Right ventricle myocardium superior (tissue), 1 donor: ENCODE results near the gene CTBP1. TPM values are rescaled to one million over a fixed set of nuclear protein-coding genes. Genes with fewer than 3 reads are reported as not detected.

ENCODE experiments used
- ATAC-seq: fragments of 200-7000 bp; cut with Tn5 transposase; one replicate; pipeline ENCODE4 v1.9.1; 2020; ENCODE audit warnings: mild to moderate bottlenecking; ENCODE audit not compliant: poor library complexity
- DNase-seq: peaks from one replicate; pipeline ENCODE4 v3.0.0-alpha.2; 2020
- intact Hi-C: fragments of 100-400 bp; cut with DNase I; formaldehyde crosslinking; loops from one replicate; pipeline ENCODE4 v1.11.2; 2022
- total RNA-seq: library from RNA; stranded (reverse); fragmentation: NEBNext Ultra II Directional; extraction: Animal tissue kit (Norgen Biotek cat#: 25700); gene quantifications from one replicate; pipeline ENCODE4 v1.2.1, GENCODE V29; 2021
- donor health status: DM: no; HTN: yes; CAD: no; lungs with severe emphysema.

The CTBP1 gene
- total RNA-seq, 1 donor from 2014 or later = 133 TPM

DNA sequence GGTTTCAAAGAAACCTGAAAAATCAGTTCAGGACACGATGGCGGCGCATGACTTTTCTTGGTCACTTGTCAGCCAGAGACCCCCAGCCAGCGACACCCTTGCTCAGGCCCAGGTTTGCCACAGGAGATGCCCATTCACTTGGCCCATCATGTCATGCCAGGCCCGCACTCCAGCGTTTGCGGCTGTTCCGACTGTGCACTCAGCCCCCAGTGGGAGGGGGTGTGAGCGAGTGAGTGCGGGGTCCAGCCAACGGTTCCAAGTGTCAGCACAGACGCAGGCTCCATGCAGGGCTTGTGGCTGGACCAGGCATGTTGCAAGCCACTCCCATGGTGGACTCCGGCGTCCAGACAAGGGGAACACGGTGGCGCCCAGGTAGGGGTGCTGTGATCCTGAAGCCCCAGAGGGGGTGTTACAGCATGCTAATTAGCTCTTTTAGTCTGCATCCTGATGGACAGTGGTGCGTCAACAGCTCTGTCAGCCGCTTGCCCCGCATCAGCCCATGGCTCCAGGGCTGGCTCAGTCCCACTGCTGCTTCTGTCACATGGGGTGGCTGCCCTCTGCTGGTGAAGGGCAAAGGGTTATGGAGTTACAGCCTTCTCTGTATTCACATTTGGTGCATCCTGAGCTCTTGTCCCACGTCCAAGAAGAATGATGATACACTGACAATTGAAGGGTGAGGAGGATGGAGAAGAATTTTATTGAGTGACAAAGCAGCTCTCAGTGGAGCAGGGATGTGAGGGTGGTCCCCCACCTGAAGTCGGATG, 37.0 kb upstream of the CTBP1 start:
- no peak for ATAC-seq
- intact Hi-C loops = no loop called here
- no peak for DNase-seq

DNA sequence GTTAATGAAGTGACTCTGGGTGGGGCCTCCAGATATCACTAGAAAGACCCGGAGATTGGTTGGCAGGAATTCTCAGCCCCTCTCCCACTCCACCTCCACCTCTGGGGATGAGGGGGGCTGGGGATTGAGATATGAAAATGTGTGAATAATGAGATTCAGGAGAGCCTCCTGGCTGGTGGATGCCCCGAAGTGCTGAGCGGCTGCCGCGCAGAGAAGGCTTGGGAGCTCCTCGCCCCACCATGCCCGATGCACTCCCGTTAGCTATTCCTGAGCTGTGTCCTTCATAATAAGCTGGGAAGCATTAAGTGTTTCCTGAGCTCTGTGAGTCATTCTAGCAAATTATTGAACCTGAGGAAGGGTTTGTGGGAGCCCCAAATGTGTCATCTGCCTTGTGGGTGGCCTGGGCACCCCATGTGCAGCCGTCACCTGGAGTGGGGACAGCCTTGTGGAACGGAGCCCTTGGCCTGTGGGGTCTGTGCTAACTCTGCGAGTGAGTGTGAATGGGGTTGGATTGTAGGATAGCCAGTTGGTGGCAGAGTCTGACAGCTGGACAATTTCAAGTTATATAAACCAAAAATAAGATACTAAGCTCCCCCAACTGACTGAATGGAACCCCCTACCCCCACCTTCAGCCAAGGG, 36.3 kb upstream of the CTBP1 start:
- no peak for ATAC-seq
- no peak for DNase-seq
- intact Hi-C loops = no loop called here

DNA sequence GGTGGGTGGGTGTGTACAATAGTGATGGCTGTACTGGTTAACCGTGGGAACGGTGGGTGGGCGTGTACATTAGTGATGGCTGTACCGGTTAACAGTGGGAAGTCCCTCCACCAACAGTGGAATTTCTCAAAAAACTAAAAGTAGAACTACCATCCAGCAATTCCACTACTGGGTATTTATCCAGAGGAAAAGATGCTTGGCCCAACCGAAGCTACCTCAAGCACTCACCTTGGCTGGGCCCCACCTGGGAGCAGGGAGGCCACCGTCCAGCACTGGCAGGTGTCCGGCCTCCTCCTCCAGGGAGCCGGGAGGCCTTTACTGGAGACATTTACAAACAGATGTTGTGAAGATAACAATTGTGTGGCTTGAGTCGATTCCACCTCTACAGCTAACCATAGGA, 34.8 kb upstream of the CTBP1 start:
- ATAC-seq (no peak), DNase-seq (no peak)
- intact Hi-C loops = no loop called here

DNA sequence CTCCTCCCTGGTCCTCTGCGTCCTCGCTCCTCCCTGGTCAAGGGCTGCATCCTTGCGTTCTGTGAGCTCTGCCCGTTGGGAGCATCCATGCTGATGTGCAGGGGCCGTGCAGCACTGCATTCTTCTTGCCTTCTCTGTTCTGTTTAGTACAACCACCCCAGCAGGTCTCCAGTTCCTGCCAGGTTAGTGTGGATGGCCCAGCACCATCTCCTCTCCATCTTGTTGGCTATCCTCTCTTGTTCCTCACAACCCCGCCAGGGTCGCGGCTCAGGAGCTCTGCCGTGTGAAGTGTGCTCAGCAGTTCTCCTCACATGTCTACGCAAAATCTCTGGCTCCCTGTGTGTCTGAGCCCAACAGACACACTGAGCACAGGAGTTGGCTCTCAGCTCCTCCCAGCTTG, 30.3 kb upstream of the CTBP1 start:
- no peak for ATAC-seq
- no peak for DNase-seq
- intact Hi-C loops = no loop called here

DNA sequence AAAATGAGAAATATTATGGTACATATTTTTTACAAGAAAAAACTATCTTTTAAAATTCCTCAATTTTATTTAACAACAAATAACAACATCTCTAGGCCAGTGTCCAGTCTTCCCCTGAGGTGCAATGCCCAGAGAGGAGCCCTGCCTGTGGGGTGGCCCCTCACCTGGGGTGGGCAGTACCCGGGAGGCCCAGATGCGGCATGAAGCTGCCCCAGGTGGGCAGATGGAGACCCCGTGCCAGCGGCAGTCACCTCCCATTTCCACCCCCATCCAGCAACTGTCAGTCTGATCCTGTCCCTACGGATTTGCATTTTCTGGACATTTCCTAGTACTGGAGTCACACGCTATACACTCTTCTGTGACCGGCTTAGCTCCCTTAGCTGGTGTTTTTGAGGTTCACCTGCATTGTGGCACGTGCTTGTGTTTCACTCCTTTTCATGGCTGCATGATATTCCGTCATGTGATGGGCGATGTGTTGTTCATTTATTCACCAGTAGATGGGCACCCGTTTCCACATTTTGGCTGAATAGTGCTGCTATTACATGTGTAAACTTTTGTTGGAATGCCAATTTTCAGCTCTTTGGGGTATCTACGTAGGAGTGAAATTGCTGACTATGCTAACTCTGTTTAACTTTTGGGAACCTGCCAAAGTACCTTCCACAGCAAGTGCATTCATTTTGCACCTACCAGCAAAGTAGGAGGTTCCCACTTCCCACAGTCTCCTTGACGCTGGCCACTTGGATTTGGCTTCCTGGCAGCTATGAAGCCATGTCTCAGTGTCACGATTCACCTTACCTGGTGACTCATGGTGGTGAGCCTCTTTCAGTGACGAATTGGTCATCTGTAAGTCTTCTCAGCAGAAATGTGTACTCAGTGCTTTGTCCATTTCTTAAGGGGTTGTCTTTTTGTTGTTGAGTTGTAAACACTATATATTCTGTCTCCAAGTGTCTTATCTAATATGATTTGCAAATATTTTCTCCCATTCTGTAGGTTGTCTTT, 29.0 kb upstream of the CTBP1 start:
- no peak for DNase-seq
- ATAC-seq = no peak
- intact Hi-C loops = no loop called here

DNA sequence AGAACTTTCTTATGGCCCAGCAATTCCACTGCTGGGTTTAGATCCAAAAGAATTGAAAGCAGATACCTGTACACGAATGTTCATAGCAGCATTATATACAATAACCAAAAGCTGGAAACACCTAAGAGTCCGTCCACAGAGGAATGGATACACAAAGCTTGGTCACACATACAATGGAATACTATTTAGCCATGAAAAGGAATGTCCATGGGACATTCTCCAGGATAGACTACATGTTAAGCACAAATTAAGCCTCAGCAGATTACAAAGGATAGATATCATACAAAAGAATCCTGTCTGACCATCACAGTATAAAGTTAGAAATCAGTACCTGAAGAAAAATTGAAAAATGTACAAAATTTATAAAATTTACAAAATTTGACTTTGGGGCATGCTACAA, 28.1 kb upstream of the CTBP1 start:
- no peak for ATAC-seq
- no peak for DNase-seq
- intact Hi-C loops = no loop called here

DNA sequence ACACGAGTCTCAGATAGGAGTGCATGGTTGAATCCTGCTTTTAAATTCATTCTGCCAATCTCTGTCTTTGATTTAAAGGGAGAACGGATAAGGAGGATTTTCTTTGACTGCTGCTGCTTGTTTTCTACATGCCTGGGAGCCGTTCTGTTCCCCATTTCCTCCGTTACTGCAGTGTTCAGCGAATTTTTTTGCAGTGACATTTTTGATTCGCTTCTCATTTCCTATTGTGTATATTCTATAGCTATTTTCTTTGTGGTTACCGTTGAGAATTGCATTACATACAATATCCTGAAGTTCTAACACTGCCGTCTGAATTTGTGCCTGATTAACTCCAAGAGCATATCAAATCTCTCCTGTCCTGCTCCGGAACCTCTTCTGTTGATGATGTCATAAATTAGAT, 25.9 kb upstream of the CTBP1 start:
- DNase-seq (no peak), ATAC-seq (no peak)
- intact Hi-C loops = no loop called here

DNA sequence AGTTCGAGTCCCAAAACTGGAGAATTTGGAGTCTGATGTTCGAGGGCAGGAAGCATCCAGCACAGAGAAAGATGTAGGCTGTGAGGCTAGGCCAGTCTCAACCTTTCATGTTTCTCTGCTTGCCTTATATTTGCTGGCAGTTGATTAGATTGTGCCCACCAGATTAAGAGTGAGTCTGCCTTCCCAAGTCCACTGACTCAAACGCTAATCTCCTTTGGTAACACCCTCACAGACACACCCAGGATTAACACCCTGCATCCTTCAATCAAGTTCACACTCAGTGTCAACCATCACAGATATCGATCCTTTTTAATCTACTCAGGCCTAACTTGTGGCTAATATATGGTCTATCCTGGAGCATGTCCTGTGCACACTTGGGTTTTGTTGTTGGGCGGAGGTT, 22.8 kb upstream of the CTBP1 start:
- DNase-seq = no peak
- intact Hi-C loops = no loop called here

DNA sequence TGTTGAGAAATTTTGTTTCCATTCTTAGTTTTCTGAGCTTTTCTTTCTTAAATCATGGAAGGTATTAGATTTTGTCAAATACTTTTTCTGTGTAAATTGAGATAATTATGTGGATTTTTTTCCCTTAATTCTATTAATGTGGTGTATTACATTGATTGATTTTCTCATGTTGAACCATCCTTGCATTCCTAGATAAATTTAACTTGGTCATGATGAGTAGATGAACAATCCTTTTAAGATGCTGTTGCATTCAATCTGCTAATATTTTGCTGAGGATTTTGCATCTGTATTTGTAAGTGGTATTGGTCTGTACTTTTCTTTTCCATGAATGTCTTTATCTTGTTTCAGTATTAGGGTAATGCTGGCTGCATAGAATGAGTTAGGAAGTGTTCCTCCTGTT, 20.3 kb upstream of the CTBP1 start:
- DNase-seq = no peak
- intact Hi-C loops = loop anchor here (5.0 kb wide), 2 partner anchors 102 to 137 kb away; no protein-coding TSS in a partner anchor
- ATAC-seq = no peak

More for the DNA sequence above, 22.8 kb upstream of the CTBP1 start:
- ATAC-seq = no peak

DNA sequence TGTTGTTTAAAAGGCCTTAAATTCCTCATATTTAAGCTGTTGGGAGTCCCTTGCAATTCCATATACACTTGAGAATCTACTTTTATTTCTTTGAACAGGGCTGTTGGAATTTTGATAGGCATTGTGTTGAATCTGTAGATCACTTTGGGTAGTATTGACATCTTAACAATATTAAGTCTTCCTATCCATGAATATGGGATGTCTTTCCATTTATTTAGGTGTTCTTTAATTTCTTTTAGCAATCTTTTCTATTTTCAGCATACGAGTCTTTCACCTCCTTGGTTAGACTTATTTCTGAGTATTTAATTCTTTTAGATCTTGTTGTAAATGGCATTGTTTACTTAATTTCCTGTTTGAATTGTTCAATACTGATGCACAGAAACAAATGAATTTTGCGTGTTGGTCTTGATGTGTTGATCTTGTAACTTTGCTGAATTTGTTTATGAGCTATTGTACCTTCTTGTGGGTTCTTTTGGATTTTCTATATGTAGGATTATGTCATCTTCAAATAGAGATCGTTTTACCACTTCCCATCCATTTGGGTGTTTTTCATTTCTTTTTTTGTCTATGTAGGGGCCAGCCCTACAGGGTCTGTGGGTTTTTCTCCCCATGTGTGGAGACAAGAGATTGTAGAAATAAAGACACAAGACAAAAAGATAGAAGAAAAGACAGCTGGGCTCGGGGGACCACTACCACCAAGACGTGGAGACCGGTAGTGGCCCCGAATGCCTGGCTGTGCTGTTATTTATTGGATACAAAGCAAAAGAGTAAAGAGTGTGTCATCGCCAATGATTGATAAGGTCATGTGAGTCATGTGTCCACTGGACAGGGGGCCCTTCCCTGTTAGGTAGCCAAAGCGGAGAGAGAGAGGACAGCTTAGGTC, 18.2 kb upstream of the CTBP1 start:
- no peak for DNase-seq
- no peak for ATAC-seq
- intact Hi-C loops = loop anchor here (5.0 kb wide), 2 partner anchors 100 to 135 kb away; no protein-coding TSS in a partner anchor

DNA sequence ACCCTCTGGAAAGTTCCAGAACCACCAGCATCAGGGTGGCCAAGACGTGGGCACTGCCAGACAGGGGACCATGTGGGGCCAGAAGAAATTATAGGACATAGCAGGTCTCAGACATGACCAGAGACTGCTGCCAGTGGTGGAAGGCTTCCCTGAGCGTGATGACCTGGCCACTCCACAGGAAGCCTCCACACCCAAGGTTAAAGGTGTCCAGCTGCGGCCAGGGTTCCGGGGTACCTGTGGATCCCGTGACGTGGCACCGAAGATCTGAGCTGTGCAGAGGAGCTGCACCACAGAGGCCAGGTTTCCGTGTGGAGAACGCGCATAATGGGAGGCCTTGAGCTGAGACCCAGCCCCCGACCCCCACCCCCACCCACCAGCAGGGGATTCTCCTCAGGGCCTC, 16.4 kb upstream of the CTBP1 start:
- ATAC-seq = no peak
- DNase-seq = no peak
- intact Hi-C loops = loop anchor here (5.0 kb wide), 2 partner anchors 98 to 133 kb away; no protein-coding TSS in a partner anchor

DNA sequence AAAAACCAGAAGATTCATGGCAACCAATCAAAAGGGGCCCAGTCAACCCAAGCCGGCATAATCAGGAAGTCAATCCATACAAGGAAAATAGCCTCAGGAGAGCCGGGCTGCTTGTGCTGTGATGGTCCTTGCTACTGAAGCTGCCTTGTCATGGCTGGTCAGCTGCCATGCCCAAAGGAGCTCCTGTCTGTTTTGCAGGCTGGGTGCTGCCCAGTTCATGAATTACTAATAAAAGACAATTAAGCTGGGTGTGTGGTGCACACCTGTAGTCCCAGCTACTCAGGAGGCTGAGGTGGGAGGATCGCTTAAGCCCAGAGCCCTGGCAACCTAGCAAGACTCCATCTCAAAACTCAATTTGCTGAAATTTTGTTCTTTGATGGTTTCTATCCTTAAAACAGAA, 16.0 kb upstream of the CTBP1 start:
- intact Hi-C loops = loop anchor here (5.0 kb wide), 2 partner anchors 98 to 133 kb away; no protein-coding TSS in a partner anchor
- DNase-seq (no peak), ATAC-seq (no peak)

DNA sequence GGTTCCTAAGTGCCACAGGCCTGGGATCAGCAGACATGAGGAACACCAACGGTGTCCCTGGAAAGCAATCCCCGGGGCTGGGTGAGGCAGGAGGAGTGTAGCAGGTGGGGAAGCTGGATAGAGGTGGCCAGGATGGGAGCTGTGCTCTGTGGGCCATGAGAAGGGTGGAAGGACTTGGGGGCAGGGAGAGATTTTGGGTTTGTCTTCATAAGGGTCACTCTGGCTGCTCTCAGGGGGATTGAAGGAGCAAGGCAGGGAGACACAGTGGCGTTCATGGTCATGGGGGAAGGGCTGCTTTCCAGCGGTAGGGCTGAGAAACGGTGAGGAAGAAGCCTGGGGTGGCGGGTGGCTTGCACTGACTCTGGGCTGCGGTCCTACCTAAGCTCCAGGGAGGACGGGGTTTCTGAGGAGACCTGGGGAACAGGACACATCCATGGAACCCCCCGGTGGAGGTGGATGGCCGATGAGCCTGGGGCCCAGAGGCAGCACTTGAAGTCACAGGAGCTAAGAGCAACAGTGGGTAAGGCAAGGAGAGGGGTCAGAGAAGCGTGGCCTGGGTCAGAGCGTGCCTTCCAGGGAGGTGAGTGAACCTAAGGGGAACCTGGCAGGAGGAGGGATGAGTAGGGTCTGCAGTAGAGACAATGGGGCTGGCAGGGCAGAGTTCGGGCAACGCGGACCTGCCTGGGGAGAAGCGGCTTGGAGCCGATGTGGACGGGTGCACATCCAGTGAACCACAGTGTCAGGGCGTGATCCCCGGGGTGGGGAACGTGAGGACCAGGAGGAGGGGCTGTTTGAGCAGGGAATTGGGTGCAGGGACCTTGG, 12.4 kb upstream of the CTBP1 start:
- no peak for DNase-seq
- no peak for ATAC-seq
- intact Hi-C loops = no loop called here

DNA sequence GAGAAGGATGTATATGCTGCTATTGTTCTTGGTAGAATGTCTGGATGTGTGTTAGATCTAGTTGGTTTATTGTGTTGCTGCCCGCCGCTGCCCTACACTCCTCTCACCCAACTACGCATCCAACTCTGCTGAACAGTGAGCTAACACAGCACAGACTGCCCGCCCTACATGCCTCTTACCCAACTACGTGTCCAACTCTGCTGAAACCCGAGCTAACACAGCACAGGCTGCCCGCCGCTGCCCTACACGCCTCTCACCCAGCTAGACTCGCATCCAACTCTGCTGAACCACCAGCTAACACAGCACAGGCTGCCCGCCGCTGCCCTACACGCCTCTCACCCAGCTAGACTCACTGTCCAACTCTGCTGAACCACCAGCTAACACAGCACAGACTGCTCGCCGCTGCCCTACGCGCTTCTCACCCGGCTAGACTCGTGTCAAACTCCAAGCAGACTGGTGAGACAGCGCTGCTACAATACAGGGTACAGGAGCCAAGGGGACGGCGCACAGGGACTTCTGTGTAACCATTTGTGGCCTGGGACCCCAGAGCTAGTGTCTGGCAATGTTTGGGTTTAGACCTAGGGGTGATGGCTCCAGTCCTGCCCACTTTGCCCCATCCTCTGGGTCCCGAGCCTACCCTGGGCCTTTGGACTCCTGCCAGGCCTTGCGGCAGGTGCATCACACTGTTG, 11.6 kb upstream of the CTBP1 start:
- DNase-seq (no peak), ATAC-seq (no peak)
- intact Hi-C loops = no loop called here

DNA sequence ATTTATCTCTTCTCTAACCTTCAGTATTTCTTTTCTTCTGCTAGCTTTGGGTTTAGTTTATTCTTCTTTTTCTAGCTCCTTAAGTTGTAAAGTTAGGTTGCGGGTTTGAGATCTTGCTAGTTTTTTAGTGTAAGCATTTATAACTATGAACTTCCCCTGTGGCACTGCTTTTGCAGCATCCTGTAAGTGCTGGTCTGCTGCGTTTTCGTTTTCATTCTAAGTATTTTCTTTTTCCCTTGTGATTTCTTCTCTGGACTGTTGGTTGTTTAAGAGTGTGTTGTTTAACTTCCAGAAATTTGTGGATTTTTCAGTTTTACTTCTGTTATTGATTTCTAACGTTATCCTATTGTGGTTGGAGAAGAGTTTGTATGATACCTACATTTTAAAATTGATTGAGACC, 11.0 kb upstream of the CTBP1 start:
- no peak for DNase-seq
- ATAC-seq = no peak
- intact Hi-C loops = no loop called here

DNA sequence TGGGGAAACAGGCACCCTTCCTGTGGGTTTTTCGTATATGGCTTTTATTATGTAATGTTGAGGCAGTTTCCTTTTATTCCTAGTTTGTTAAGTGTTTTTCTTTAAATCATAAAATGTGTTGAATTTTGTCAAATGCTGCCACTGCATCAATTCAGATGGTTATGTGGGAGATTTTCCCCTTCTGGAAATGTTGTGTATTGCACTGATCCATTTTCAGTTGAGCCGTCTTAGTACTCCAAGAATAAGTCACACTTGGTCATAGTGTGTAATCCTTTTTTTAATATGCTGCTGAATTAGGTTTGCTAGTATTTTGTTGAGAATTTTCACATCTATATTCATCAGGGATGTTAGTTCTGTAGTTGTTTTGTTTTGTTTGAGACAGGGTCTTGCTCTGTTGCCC, 9.5 kb upstream of the CTBP1 start:
- ATAC-seq = no peak
- DNase-seq = no peak
- intact Hi-C loops = no loop called here

DNA sequence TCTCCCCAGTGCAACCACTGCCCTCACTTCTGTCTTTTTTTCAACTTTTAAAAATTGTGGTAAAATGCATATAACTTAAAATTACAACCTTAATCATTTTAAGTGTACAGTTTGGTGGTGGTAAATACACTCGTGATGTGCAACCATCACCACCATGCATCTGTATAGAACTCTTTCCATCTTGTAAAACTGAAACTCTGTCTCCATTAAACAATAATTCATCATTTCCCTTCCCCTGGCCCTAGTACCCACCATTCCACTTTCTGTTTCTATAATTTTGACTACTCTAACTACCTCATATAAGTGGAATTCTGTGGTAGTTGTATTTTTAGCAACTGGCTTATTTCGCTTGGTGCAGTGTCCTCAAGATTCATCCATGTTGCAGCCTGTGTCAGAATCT, 6.8 kb upstream of the CTBP1 start:
- no peak for DNase-seq
- intact Hi-C loops = no loop called here
- ATAC-seq = no peak
